Stimulated activated CD8-positive, alpha-beta memory T cell treated with anti-CD3 and anti-CD28 coated beads, Interleukin-4, amount 100 ng/mL, for 1 hour (primary cell): ENCODE data around the gene BRCC3.

Source experiments
- DNase-seq, 2 donors: peaks; one replicate each; pipeline ENCODE4 v3.0.0-alpha.2; 2020; ENCODE audit warnings: low read depth in 2 of 2, low spot score in 1 of 2

The BRCC3 gene

GRCh38 chrX:155056877-155057792 is 14.2 kb upstream of the BRCC3 start:
- no peak for DNase-seq

DNA sequence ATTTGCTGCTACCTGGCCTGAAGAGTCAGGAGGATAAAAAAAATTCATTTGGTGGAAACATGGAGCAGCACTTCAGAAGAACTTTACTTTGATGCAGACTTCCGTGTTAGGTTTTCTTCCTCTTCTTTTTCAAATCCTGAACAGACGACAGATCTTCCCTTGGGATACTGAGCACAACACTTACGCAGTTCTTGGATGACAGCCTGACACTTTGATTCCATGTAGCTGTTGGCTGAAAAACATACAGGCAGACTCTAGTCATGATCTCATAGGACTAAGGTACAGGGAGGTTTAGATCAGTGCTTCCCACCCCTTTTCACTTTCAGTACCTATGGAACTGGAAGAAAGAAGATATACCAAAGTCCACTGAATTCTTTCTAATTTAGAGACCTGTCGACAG is 9.5 kb upstream of the BRCC3 start:
- no peak for DNase-seq

GRCh38 chrX:155065035-155065734 is 6.1 kb upstream of the BRCC3 start:
- DNase-seq = no peak

GRCh38 chrX:155068165-155068564 is 3.1 kb upstream of the BRCC3 start:
- DNase-seq = no peak

DNA sequence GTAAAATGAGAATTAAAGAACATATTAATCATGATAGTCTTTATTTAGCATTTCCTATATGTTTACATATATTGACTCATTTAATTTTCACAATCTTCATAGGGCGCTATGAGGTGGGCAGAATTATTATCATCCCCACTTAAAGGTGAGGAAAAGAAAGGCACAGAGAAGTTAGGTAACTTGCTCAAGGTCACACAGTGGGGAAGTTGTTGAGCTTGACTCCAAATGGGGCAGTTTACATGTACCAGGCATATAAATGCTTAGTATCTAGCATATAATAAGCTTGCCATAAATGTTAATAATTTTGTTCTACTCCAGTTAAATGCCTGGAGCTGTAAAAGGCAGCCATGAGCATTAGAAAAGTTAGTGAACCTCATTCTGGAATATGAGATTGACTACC is 1.9 kb upstream of the BRCC3 start:
- no peak for DNase-seq

DNA sequence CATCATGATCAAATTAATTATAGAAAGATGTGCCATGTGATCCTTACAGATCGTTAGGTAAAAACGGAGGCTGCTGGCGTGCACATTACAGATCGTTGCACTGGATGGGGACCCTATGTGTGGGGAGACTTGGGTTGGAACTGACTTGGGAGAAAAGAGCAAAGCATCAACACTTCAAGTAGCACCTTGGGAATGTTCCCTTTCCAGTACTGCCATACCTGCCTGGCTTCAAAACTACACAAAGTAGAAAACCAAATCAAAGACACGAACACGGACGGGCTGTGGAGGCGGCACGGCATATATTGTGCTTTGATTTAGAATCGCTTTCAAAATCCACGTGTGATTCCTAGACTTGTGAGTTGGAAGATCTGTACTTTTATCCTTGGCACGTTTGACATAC is 1.3 kb upstream of the BRCC3 start:
- DNase-seq = no peak

DNA sequence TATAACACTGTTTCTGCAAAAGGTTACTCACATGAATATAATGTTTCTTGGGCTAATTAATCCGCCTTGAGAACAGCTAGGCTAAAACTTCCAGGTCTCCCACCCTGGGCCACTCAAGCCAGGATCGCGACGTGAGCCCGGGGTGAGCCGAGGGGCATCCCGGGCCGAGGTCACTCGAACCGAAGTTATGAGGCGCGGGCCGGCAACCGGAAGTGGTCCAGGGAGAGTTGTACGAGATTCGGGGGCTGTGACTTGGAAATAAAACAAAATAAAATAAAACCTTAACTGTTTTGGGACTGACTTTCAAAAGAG is 689 bp upstream of the BRCC3 start:
- DNase-seq = no peak

DNA sequence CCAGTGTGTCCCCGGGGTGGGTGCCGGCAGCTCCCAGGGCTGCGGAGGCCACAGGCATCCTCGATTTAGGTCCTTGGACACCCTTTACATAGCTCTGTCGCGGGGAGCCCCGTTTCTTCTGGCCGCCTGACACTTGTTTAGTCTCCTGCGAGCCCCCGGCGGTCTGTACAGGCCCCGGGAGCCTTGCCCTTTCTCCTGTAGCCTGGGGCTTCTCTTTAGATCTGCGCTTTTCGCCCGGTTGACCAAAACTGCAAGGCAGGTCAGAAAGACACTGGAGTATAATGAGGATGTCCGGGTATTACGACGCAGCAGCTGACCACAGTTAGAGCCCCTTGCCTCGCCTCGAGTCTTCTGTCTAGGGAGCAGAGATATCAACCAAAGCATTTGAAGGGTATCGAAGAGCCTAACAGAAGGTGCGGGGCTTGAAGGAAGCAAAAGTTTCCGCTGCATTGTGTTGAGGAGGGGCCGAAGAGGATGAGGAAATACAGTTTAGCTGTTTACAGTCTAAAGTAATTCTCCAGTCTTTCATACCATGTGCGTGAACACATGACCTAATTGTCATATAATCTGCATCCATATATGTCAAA is 479 bp downstream of the BRCC3 start:
- no peak for DNase-seq

- DNase-seq = peak in 1 of 2 donors; percentile 13
Measured at GRCh38 chrX:155086202-155086840, 15.0 kb downstream of the BRCC3 start.

GRCh38 chrX:155086961-155087735 is 15.8 kb downstream of the BRCC3 start:
- DNase-seq = no peak

GRCh38 chrX:155094468-155095061 is 23.3 kb downstream of the BRCC3 start:
- no peak for DNase-seq

DNA sequence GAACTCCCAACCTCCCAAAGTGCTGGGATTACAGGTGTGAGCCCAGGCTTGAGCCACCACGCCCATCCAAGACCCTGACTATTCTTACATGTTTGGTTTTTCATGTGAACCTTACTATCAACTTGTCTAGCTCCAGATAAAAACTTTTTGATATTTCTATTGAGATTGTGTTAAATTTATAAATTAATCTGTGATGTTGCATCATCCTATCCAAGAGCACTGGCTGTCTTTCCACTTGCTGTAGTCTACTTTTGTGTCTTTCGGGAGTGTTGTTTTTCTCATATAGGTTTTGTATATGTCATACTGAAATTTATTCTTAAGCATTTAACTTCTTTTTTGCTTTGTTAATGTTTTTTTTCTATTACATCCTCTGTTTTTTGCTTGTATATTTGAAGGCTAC is 34.6 kb downstream of the BRCC3 start:
- DNase-seq = no peak

GRCh38 chrX:155108427-155108826 is 37.1 kb downstream of the BRCC3 start:
- no peak for DNase-seq

DNA sequence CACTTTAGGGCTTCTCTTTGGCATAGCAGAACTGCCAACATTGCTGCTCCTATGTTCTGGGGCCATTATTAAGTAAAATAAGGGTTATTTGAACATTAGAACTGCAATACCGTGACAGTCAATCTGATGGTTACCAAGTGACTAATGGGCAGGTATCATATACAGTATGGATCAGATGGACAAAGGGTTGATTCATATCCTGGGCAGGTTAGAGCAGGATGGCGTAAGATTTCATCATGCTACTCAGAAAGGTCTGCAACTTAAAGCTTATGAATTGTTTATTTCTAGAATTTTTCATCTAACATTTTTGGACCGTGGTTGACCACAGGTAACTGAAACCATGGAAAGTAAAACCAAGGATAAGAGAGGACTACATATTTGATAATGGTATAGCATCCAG is 40.9 kb downstream of the BRCC3 start:
- no peak for DNase-seq

DNA sequence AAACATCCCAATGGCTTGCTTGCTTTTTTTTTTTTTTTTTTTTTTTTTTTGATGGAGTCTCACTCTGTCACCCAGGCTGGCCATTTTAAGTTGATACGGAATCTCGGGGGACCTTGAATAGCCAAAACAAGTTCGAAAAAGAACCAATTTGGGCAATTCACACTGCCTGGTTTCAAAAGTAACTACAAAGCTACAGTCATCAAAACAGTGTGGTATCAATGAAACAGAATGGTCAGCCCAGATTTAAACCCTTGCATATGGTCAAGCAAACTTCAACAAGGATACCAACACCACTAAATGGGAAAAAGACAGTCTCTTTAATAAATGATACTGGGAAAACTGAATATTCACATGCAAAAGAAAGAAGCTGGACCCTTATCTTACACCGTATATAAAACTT is 41.8 kb downstream of the BRCC3 start:
- no peak for DNase-seq

- DNase-seq = no peak
Measured at GRCh38 chrX:155115174-155115819, 44.0 kb downstream of the BRCC3 start.

- no peak for DNase-seq
Measured at GRCh38 chrX:155127465-155127864, 56.2 kb downstream of the BRCC3 start.

- DNase-seq = no peak
Measured at GRCh38 chrX:155127940-155128339, 56.6 kb downstream of the BRCC3 start.

- DNase-seq = no peak
Measured at GRCh38 chrX:155132110-155132509, 60.8 kb downstream of the BRCC3 start.

DNA sequence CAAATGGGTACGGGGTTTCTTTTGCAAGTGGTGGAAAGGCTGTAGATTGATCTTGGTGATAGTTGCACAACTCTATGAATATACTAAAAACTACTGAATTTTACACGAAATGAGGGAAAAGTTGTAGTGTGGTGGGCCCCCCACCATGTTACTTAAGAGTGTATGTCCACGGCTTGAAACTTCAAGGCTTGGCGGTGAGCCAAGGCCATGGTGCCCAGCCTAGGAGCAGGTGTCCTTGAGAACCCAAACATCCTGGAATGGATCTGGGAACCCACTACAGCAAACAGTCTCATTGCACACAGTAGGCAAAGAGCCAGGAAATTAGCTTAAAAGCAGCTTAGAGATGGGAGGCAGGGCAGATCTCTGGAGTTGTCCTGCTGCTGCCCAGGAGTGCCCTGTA is 62.9 kb downstream of the BRCC3 start:
- DNase-seq = no peak
